K562 (cell line): ENCODE data around the gene C1QTNF12. TPM values are rescaled to one million over a fixed set of nuclear protein-coding genes. Genes with fewer than 3 reads are reported as not detected.

ENCODE experiments used
- ATAC-seq: fragments of 200-7000 bp; cut with Tn5 transposase; 3 replicates; pipeline ENCODE4 v1.9.1; 2020; ENCODE audit warnings: moderate library complexity
- BruUV-seq: library from RNA; stranded (reverse); fragments of 400-500 nt; replicated peaks from 2 replicates; lab custom pipeline; 2021; lab: Mats Ljungman, UMichigan
- CTCF ChIA-PET: fragments of 300-600 bp; formaldehyde crosslinking; extraction: SDS; loops from one replicate; lab custom pipeline; 2021; ENCODE audit warnings: low intra/inter-chr PET ratio; lab: Yijun Ruan, JAX
- POLR2A ChIA-PET: fragments of 300-600, 350-650 bp; sonication (Branson Sonifier 250); formaldehyde crosslinking; extraction: SDS; loops from one replicate; lab custom pipeline; 2021; ENCODE audit warnings: antibody characterized with exemption, inconsistent platforms; lab: Yijun Ruan, JAX
- DNase-seq, 4 experiments: peaks; one replicate each; pipeline versions ENCODE4 v3.0.0 to v3.0.0-alpha.2; 2011 to 2018; ENCODE audit warnings: low spot score in 3 of 4, mixed read lengths in 3 of 4; ENCODE audit errors: extremely low read depth in 1 of 4
- FAIRE-seq: peaks from 2 replicates; lab custom pipeline; 2011; peaks lifted over from hg19 to GRCh38; lab: Jason Lieb, UNC
- H2AFZ ChIP-seq: 2 replicates; pipeline ENCODE4 v1.6.0; 2011; ENCODE audit warnings: low read depth, low read length, control low read depth, inconsistent platforms
- H3K27ac ChIP-seq: fragments of 200-600 bp; 3 replicates; pipeline ENCODE4 v1.8.0; 2011; ENCODE audit warnings: low read depth, mild to moderate bottlenecking, control low read depth, inconsistent platforms, low read length, moderate library complexity, mixed read lengths; ENCODE audit errors: extremely low read depth
- H3K27me3 ChIP-seq, 2 experiments: fragments of 300-600 bp in 1 of 2; 2 replicates in 1 of 2; 3 replicates in 1 of 2; pipeline versions ENCODE4 v1.6.0 to v1.8.0; 2011; ENCODE audit warnings: inconsistent platforms in 2 of 2, low read length in 2 of 2, mild to moderate bottlenecking in 1 of 2, mixed read lengths in 1 of 2, moderate library complexity in 1 of 2; ENCODE audit not compliant: control insufficient read depth in 2 of 2, insufficient read depth in 2 of 2
- H3K36me3 ChIP-seq: fragments of 300-600 bp; 3 replicates; pipeline ENCODE4 v1.8.0; 2011; ENCODE audit warnings: mild to moderate bottlenecking, low read length, inconsistent platforms; ENCODE audit not compliant: control insufficient read depth, insufficient read depth
- H3K4me1 ChIP-seq, 2 experiments: fragments of 200-600 bp in 1 of 2; replicated peaks in 1 of 2; 2 replicates in 1 of 2; 3 replicates in 1 of 2; pipeline versions ENCODE4 v1.5.1 to v1.8.0; 2011; ENCODE audit warnings: inconsistent platforms in 2 of 2, low read length in 2 of 2, mild to moderate bottlenecking in 1 of 2, mixed read lengths in 1 of 2, moderate library complexity in 1 of 2; ENCODE audit not compliant: control insufficient read depth in 2 of 2, insufficient read depth in 2 of 2
- H3K4me2 ChIP-seq: 2 replicates; pipeline ENCODE4 v1.6.1; 2011; ENCODE audit warnings: low read length, control low read depth, inconsistent platforms, mixed read lengths; ENCODE audit not compliant: insufficient read depth
- H3K4me3 ChIP-seq: fragments of 200-600 bp; sonication (generic), shearing (Covaris generic); 2 replicates; pipeline ENCODE4 v1.5.1; 2016; ENCODE audit warnings: control low read depth, inconsistent platforms
- H3K79me2 ChIP-seq: fragments of 200-600 bp; 3 replicates; pipeline ENCODE4 v1.8.0; 2011; ENCODE audit warnings: low read length, inconsistent platforms; ENCODE audit not compliant: control insufficient read depth, insufficient read depth
- H3K9ac ChIP-seq, 2 experiments: 2 replicates each; pipeline versions ENCODE4 v1.6.0 to v1.6.1; 2011; ENCODE audit warnings: low read depth in 2 of 2, low read length in 2 of 2, control low read depth in 1 of 2, inconsistent platforms in 1 of 2, mild to moderate bottlenecking in 1 of 2, mixed read lengths in 1 of 2; ENCODE audit not compliant: insufficient read depth in 1 of 2
- H3K9me1 ChIP-seq: one replicate; pipeline ENCODE4 v1.6.0; 2011; ENCODE audit warnings: inconsistent platforms, mild to moderate bottlenecking, low read length, moderate library complexity; ENCODE audit not compliant: control insufficient read depth, insufficient read depth
- H3K9me3 ChIP-seq: replicated peaks from 2 replicates; pipeline ENCODE4 v1.5.1; 2011; ENCODE audit warnings: low read depth, low read length, inconsistent platforms; ENCODE audit not compliant: control insufficient read depth, insufficient read depth
- H4K20me1 ChIP-seq: replicated peaks from 2 replicates; pipeline ENCODE4 v1.6.1; 2011; ENCODE audit warnings: low read length, inconsistent platforms, mixed read lengths; ENCODE audit not compliant: control insufficient read depth, insufficient read depth
- ARHGAP35 ChIP-seq: fragments of 450-650 bp; IDR thresholded peaks from 2 replicates; pipeline ENCODE4 v1.6.1; 2018; ENCODE audit not compliant: partially characterized antibody
- COPS2 ChIP-seq: fragments of 450-650 bp; conservative IDR thresholded peaks from 2 replicates; pipeline ENCODE4 v1.6.1; 2016; ENCODE audit warnings: mild to moderate bottlenecking, moderate library complexity
- HMGN3 ChIP-seq: IDR thresholded peaks from 2 replicates; pipeline ENCODE4 v1.6.1; 2011; ENCODE audit warnings: borderline replicate concordance, low read depth, mild to moderate bottlenecking, mixed read lengths, low read length; ENCODE audit not compliant: insufficient read length; ENCODE audit errors: extremely low read depth
- POLR2G ChIP-seq: fragments of 200-400 bp; formaldehyde crosslinking; IDR thresholded peaks from 2 replicates; pipeline ENCODE4 v1.6.1; 2017; ENCODE audit warnings: low read depth, mild to moderate bottlenecking, antibody characterized with exemption, low read length, moderate library complexity
- RBM22 ChIP-seq: fragments of 200-400 bp; formaldehyde crosslinking; IDR thresholded peaks from 2 replicates; pipeline ENCODE4 v1.6.1; 2018; ENCODE audit warnings: low read length, low read depth; ENCODE audit not compliant: poor library complexity, severe bottlenecking
- ZBTB33 ChIP-seq: sonication (generic); formaldehyde crosslinking; IDR thresholded peaks from 2 replicates; pipeline ENCODE4 v1.8.1; 2023; ENCODE audit warnings: mild to moderate bottlenecking, missing genetic modification reagents
- ZNF175 ChIP-seq: fragments of 200-800 bp; sonication (Bioruptor generic); IDR thresholded peaks from 2 replicates; pipeline ENCODE4 v1.6.1; 2016; ENCODE audit warnings: low read depth, mild to moderate bottlenecking, missing genetic modification characterization, missing compliant biosample characterization
- WGBS: fragments of 100-300 bp; shearing (Covaris generic); methylation state at CpG from one replicate; pipeline ENCODE4 v1.1.6; 2016; ENCODE audit warnings: low coverage, mixed read lengths; ENCODE audit not compliant: insufficient coverage; ENCODE audit errors: missing lambda C conversion rate; 5-methylcytosine and 5-hydroxymethylcytosine counted together
- in situ Hi-C: fragments of 300-500 bp; cut with MboI; formaldehyde crosslinking; loops from 4 replicates; pipeline ENCODE4 v1.15.0; 2018; ENCODE audit warnings: inconsistent platforms, mixed read lengths
- intact Hi-C: fragments of 100-400 bp; cut with micrococcal nuclease; formaldehyde crosslinking; loops from 2 replicates; pipeline ENCODE4 v1.14.2; 2022
- polyA plus RNA-seq, 8 experiments: library from polyadenylated mRNA; depleted of rRNA in 4 of 8; stranded (reverse) in 5 of 8; unstranded in 3 of 8; fragments of >200 nt; fragmentation: Nextera tagmentation in 2 of 8; fragmentation: Illumina TruSeq in 1 of 8; extraction: Ambion mirVana in 2 of 8; extraction: Trizol in 1 of 8; gene quantifications; 2 replicates each; pipeline versions ENCODE4 v1.2.1 to v1.2.3, GENCODE V29; 2011 to 2014; ENCODE audit warnings: inconsistent platforms in 1 of 8, missing spikeins in 1 of 8
- total RNA-seq, 7 experiments: library from RNA; depleted of rRNA in 6 of 7; stranded (reverse); fragments of >200 nt in 6 of 7; fragmentation: Illumina TruSeq in 2 of 7; extraction: Trizol in 2 of 7; gene quantifications; 2 replicates each; pipeline versions ENCODE4 v1.2.1 to v1.2.3, GENCODE V29; 2011 to 2021; ENCODE audit warnings: low replicate concordance in 1 of 7

The C1QTNF12 gene
- total and polyA plus RNA-seq, 9 of the 15 experiments (the other 6 are each of a cell fraction or from before 2014, with no cell fraction given) = 0.11 to 4.3 (median 0.93) TPM; not detected in 3

GRCh38 chr1:1216770-1217620, 29.5 kb downstream of the C1QTNF12 start:
- 91% methylated on average over 40 of the region's 74 CpGs for WGBS
- in situ Hi-C loops (no loop called here), intact Hi-C loops (no loop called here)
- Histone ChIP-seq H3K79me2 (no peaks in the 10 kb centered on the region), H3K36me3 (peaks cover 64% of the 10 kb centered on the region; the same call in 2 of the 3 replicates), H4K20me1 (no peaks in the 10 kb centered on the region; the same call in 1 of the 2 replicates), H3K9me1 (no peaks in the 10 kb centered on the region), H3K4me1 (peaks cover 0 to 72% of the 10 kb centered on the region in 2 experiments; a peak in 2 of 5 replicates), H3K27me3 (no peaks in the 10 kb centered on the region), H2AFZ (no peak overlapping the region), H3K27ac (no peak overlapping the region), H3K9ac (no peak overlapping the region), H3K4me2 (no peak overlapping the region), H3K9me3 (no peaks in the 10 kb centered on the region), H3K4me3 (no peak overlapping the region)
- POLR2A ChIA-PET = interaction anchor here (0.6 to 2.4 kb wide), 4 partner anchors 9 to 302 kb away, joined by 3 to 12 read pairs (median 6); partner anchors contain the start of genes B3GALT6 and SDF4
- TSS peak; percentile 62 for BruUV-seq
- peak; percentile 18 for TF ChIP-seq HMGN3
- TF ChIP-seq RBM22 = peak; percentile 13
- TF ChIP-seq COPS2 = no peak
- peak; percentile 79; the same call in 1 of the 2 replicates for TF ChIP-seq ZBTB33
- no peak for TF ChIP-seq ARHGAP35
- no peak for TF ChIP-seq ZNF175 (CRISPR knock-in tag)
- TF ChIP-seq POLR2G = peak; percentile 41; the same call in 1 of the 2 replicates
- CTCF ChIA-PET = no interaction called here
- ATAC-seq (no peak), FAIRE-seq (no peak), DNase-seq (peak in 1 of 4 experiments; percentile 37)
